ENCODE data around the gene ZNF511.

ZNF511 gene

GRCh38 chr10:133337370-133337725 is 28.6 kb downstream of the ZNF511 start:
- DNase-seq, result no peak

GRCh38 chr10:133338080-133339071 is 29.7 kb downstream of the ZNF511 start:
- no peak for DNase-seq

DNA sequence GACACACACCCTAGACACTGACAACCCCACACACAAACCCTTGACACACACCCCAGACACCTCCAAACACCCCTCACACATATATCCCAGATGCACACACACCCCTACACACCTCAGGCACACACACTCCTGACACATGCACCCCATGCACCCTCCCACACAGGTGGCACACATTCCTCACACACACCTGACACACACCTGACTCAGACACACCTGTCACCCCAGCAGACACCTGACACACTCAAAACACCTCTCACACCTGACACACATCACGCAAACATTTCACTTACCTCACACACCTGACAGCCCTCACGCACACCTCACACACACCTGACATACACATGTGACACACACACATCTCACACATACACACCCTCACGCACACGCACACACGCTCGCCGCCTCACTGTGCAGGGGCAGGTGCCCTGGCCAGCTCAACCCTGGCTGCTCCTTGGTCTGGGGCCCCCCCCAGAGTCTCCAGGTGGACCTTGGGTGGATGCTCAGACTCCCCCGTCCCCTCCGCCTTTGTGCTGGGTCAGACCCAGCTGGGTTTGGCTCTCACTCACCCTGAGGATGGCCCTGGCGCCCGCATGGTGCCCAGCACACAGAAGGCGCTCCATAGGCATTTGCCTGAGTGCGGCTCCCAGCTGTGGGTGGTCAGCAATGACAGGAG is 31.1 kb downstream of the ZNF511 start:
- DNase-seq, result no peak

DNA sequence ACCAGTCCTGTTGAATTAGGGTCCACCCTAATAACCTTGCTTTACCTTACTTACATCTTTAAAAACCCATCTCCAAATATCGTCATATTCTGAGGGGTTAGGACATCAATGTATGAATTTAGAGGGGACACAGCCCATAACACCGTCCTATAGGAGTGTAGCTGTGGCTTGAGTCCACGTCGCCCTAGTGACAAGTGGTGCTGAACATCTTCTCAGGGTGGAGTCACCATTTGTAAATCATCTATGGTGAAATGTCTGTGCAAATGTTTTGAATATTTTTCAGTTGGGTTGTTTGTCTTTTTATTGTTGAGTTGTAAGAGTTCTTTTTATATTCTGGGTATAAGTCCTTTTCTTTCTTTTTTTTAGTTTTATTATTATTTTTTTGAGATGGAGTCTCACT is 33.3 kb downstream of the ZNF511 start:
- no peak for DNase-seq

DNA sequence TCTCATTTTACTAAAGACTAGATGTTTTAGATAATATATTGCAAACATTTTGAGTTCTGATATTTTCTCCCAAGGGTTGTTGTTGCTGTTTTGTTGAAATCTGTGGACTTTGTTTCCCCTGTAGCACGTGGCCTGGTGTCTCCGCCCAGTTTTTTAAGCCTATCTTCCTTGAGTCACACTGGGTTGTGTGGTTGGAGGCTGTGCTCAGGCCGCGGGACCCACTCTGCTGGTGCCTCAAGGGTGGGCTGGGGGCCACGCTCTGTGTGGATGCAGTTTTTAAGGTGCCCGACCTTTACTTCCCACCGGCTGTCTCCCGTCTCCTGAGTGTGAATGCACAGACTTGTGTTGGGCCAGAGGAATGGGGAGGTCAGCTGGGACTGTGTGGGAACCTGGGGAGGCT is 34.2 kb downstream of the ZNF511 start:
- no peak for DNase-seq

DNA sequence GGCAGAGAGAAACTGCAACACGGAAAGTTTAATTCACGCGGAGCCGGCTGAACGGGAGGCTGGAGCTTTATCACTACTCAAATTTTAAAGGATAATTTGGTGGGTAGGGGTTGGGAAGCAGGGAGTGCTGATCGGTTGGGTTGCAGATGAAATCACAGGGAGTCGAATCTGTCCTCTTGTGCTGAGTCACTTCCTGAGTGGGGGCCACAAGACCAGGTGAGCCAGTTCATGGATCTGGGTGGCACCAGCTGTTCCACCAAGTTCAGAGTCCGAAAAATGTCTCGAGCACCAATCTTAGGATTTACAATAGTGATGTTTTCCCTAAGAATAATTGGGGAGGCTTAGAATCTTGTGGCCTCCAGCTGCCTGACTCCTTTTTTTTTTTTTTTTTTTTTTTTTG is 34.8 kb downstream of the ZNF511 start:
- DNase-seq, result no peak

- DNase-seq, result no peak
Measured at GRCh38 chr10:133344236-133344635, 35.5 kb downstream of the ZNF511 start.

- DNase-seq, result no peak
Measured at GRCh38 chr10:133346413-133346812, 37.7 kb downstream of the ZNF511 start.

GRCh38 chr10:133347710-133348517 is 39.2 kb downstream of the ZNF511 start:
- DNase-seq, result no peak

GRCh38 chr10:133349160-133349568 is 40.5 kb downstream of the ZNF511 start:
- no peak for DNase-seq

- DNase-seq, result no peak
Measured at GRCh38 chr10:133349577-133350011, 40.9 kb downstream of the ZNF511 start.

DNA sequence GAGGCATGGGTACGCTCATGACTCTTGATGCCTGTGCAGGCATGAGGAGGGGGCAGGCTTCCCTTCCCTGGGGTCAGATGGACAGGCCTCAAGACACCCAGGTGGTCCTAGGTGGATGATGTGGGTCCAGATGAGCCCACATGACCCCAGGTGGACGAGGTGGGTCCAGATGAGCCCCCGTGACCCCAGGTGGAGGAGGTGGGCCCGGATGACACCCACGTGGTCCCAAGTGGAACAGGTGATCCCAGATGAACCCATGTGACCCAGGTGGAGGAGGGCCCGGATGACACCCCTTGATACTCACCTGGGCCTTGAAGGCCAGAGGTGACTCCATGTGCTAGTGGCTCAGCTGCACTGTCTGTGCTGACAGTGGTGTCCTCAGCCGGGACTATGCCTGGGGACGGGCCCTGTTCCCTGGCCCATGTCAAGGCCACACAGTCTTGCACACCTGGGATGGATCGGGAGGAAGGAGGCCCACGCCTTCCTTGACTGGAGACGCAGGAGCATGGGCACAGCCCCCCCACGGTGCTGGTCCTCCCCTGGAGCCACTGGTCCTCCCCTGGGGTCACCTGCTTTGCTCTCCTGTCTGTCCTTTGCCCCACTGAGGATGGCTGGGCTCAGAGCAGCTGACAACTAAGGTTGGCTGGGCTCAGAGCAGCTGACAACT is 41.7 kb downstream of the ZNF511 start:
- no peak for DNase-seq

GRCh38 chr10:133350950-133351329 is 42.2 kb downstream of the ZNF511 start:
- DNase-seq, result no peak

DNA sequence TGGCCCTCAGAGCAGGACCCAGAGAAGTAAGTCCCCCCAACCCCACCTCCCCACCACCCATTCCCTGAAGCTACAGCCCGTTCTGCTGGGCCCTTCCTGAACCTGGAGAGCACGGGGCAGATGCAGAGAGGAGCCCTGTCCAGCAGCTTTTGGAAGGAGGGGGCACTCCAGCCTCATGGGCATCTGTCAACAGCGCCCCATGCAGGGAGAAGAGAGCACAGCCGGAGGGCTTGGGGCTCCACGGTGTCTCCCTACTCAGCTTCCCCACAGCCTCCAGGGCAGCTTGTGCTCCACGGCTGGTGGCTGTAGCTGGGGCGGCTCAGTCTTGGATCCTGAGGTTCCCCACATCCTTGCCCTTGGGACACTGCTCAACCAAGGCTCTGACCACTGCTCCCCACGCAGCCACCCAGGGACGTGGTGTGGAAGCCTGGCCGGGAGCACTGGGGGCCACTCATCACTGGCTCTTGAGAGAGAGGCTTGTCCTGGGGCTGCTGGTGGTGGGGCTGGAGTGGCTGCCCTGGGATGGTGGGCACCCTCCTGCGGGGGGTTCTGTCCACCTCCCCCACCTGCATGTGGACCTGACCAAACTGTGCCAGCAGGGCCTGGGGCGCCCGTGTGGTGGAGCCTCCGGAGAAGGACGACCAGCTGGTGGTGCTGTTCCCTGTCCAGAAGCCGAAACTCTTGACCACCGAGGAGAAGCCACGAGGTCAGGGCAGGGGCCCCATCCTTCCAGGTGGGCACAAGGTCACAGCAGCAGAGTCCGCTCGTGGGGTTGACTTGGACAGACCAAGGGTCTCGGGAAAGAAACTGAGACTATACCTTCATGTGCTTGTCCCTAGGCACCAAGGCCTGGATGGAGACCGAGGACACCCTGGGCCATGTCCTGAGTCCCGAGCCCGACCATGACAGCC is 42.9 kb downstream of the ZNF511 start:
- DNase-seq, result no peak

GRCh38 chr10:133353202-133353959 is 44.7 kb downstream of the ZNF511 start:
- DNase-seq, result no peak

- DNase-seq, result no peak
Measured at GRCh38 chr10:133353988-133354605, 45.4 kb downstream of the ZNF511 start.

GRCh38 chr10:133354672-133355240 is 46.0 kb downstream of the ZNF511 start:
- DNase-seq, result no peak

GRCh38 chr10:133355266-133355665 is 46.6 kb downstream of the ZNF511 start:
- DNase-seq, result no peak

DNA sequence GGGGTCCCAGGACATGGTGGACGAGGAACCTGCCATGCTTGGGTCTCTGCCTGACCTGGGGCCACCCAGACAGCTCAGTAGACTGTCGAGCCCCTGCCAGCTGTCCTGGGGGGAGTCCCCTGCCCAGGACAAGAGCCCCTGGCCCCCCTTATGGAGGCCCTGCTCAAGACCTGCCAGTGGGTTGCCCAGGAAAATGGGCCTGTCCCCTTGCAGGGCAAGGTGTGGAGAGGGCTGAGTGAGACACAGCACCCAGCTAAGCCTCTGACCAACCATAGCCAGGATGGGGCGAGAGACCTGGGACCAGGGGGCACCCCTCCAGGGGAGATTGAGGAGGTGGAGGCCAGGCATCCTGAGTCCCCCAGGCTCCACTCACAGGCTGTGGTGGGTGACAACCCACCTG is 47.3 kb downstream of the ZNF511 start:
- no peak for DNase-seq
